Endothelial cell of umbilical vein (primary cell): ENCODE data around the gene PANK2.

Source experiments
- CTCF ChIP-seq, 2 donors: IDR thresholded peaks; 1 replicate in 1 of 2; 2 replicates in 1 of 2; pipeline ENCODE4 v1.5.1; 2011; ENCODE audit warnings: low read length in 2 of 2, mild to moderate bottlenecking in 2 of 2, moderate library complexity in 2 of 2, control low read depth in 1 of 2, inconsistent platforms in 1 of 2, low read depth in 1 of 2; ENCODE audit not compliant: insufficient read depth in 1 of 2; ENCODE audit errors: extremely low read depth in 1 of 2
- EZH2 ChIP-seq: IDR thresholded peaks from 2 replicates; pipeline ENCODE4 v1.6.1; 2012; ENCODE audit warnings: borderline replicate concordance, low read depth, mild to moderate bottlenecking, moderate library complexity, low read length, inconsistent platforms; ENCODE audit not compliant: severe bottlenecking
- GATA2 ChIP-seq: IDR thresholded peaks from 2 replicates; pipeline ENCODE4 v1.7.0; 2011; ENCODE audit warnings: low read depth, mild to moderate bottlenecking, moderate library complexity, mixed read lengths, low read length; ENCODE audit not compliant: insufficient read length, insufficient read depth
- JUN ChIP-seq: IDR thresholded peaks from 2 replicates; pipeline ENCODE4 v1.6.1; 2011; ENCODE audit warnings: borderline replicate concordance, low read depth; ENCODE audit not compliant: insufficient read length, insufficient read depth
- MAX ChIP-seq: IDR thresholded peaks from 2 replicates; pipeline ENCODE4 v1.6.1; 2011; ENCODE audit not compliant: insufficient read depth, insufficient read length
- MYC ChIP-seq: IDR thresholded peaks from one replicate; pipeline ENCODE4 v1.6.1; 2011; ENCODE audit warnings: mild to moderate bottlenecking, low read depth, low read length
- POLR2A ChIP-seq: IDR thresholded peaks from 2 replicates; pipeline ENCODE4 v1.6.1; 2012; ENCODE audit warnings: low read depth, mild to moderate bottlenecking, control low read depth, low read length
- POLR2AphosphoS5 ChIP-seq: IDR thresholded peaks from 2 replicates; pipeline ENCODE4 v1.6.1; 2012; ENCODE audit warnings: low read depth, mild to moderate bottlenecking, control low read depth, low read length, moderate library complexity; ENCODE audit not compliant: insufficient read depth

GRCh38 chr20:3966571-3966970, 77.4 kb downstream of the PANK2 start:
- TF ChIP-seq CTCF (IDR thresholded peaks at IDR 0.05; ENCODE audit: extremely low read depth in 1 of 2, insufficient read depth in 1 of 2, low read depth in 1 of 2, low read length in 2 of 2) (no peak), GATA2 (no peak), POLR2AphosphoS5 (no peak), POLR2A (no peak), MAX (no peak), MYC (no peak), EZH2 (no peak), JUN (no peak)
